ENCODE results near the gene NDUFS5.
"Not testable (repeated sequence)": the region's sequence is repeated elsewhere in the genome, so short reads cannot be mapped to it uniquely, and the experiment has no call there.

The NDUFS5 gene

GRCh38 chr1:39026051-39026865 is at the start of gene NDUFS5:
Gene NDUFS5, plus strand, starts transcription at chr1:39026350. Its CDS starts 2,375 bp downstream, at chr1:39028725.
- TF ChIP-seq CTCF (IDR thresholded peaks at IDR 0.05; ENCODE audit: borderline replicate concordance, insufficient read depth, low read depth, low read length), result no peak
- peak within 1 kb of the TSS; percentile 85 for H3K4me3 ChIP-seq (ENCODE audit: low read depth, low read length)

GRCh38 chr1:38977399-38978244 is 48.5 kb upstream of the NDUFS5 start:
- H3K4me3 ChIP-seq (ENCODE audit: low read depth, low read length), result not testable (repeated sequence)

GRCh38 chr1:38978245-38978542 is 48.0 kb upstream of the NDUFS5 start:
- not testable (repeated sequence) for H3K4me3 ChIP-seq (ENCODE audit: low read depth, low read length)

GRCh38 chr1:38979380-38979779 is 46.8 kb upstream of the NDUFS5 start:
- H3K4me3 ChIP-seq (ENCODE audit: low read depth, low read length), result not testable (repeated sequence)

GRCh38 chr1:38989979-38990378 is 36.2 kb upstream of the NDUFS5 start:
- TF ChIP-seq CTCF (IDR thresholded peaks at IDR 0.05; ENCODE audit: borderline replicate concordance, insufficient read depth, low read depth, low read length), result no peak
- H3K4me3 ChIP-seq (ENCODE audit: low read depth, low read length), result no peak overlapping the region

- TF ChIP-seq CTCF (IDR thresholded peaks at IDR 0.05; ENCODE audit: borderline replicate concordance, insufficient read depth, low read depth, low read length), result no peak
- H3K4me3 ChIP-seq (ENCODE audit: low read depth, low read length), result peak overlapping the region; percentile 73
Observed at GRCh38 chr1:38990386-38990737, 35.8 kb upstream of the NDUFS5 start.

- TF ChIP-seq CTCF (IDR thresholded peaks at IDR 0.05; ENCODE audit: borderline replicate concordance, insufficient read depth, low read depth, low read length), result no peak
- H3K4me3 ChIP-seq (ENCODE audit: low read depth, low read length), result peak within 1 kb of the TSS; percentile 73
Observed at GRCh38 chr1:38990738-38991637, 35.2 kb upstream of the NDUFS5 start, which contains the start of gene AKIRIN1. Gene AKIRIN1, plus strand, starts transcription at chr1:38991276. Its CDS starts 105 bp downstream, at chr1:38991381.

- H3K4me3 ChIP-seq (ENCODE audit: low read depth, low read length), result peak overlapping the region; percentile 73
- TF ChIP-seq CTCF (IDR thresholded peaks at IDR 0.05; ENCODE audit: borderline replicate concordance, insufficient read depth, low read depth, low read length), result no peak
Observed at GRCh38 chr1:38991638-38992411, 34.3 kb upstream of the NDUFS5 start.
